GM18502 (cell line): ENCODE data around the gene BNC2.
"Not testable (repeated sequence)": the region's sequence is repeated elsewhere in the genome, so short reads cannot be mapped to it uniquely, and the experiment has no call there.

ENCODE experiments used
- ATAC-seq: cut with Tn5 transposase; IDR thresholded peaks from one replicate; pipeline ENCODE4 v1.9.1; 2021; ENCODE audit warnings: mild to moderate bottlenecking; ENCODE audit not compliant: unreplicated experiment, poor library complexity

The BNC2 gene

DNA sequence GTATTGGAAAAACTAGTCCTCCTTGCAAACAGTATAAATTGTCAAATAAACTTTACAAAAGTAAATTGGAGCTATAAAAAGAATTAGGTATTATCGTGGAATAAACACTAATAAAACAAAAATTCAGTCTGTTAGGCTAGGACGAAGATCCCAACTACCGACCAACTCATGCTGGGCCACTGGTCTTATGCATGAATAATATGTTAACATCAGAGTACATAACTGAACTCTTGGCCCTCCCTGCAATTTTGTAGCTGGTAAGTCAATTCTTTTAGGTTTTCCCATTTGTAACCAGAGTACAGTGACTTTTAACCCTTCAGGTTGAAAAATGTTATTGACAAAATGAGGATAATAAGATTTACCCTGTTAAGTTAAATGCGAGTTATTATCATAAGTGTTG lies 428.7 kb downstream of the BNC2 start:
- no peak for ATAC-seq

DNA sequence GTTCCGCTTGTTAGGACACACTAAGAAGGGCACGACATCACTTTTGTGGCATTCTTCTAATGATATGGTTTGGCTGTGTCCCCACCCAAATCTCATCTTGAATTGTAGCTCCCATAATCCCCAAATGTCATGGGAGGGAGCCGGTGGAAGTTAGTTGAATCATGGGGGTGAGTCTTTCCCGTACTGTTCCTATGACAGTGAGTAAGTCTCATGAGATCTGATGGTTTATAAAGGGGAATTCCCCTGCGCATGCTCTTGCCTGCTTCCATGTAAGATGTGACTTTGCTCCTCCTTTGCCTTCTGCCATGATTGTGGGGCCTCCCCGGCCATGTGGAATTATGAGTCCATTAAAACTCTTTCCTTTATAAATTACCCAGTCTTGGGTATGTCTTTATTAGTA lies 431.6 kb downstream of the BNC2 start:
- not testable (repeated sequence) for ATAC-seq

- no peak for ATAC-seq
Measured at GRCh38 chr9:16436545-16436944, 433.9 kb downstream of the BNC2 start.

DNA sequence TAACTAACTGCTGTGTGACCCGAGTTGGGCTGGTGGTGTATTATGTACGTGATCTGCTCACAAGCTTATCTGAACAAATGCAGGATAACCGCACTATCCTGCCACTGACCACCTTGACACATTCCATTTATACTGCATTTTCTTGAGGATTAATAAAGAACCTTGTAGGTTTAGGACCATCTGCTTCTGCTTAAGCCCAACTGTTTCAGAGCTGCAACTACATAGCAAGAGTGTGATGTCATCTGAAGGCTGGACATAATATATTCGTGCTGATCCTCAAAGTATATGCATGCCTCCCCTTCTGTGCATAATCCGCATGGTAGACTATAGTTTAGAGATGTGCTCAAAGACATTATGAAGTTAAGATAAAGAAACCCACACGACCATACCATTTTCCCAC lies 435.9 kb downstream of the BNC2 start:
- ATAC-seq = no peak

- ATAC-seq = no peak
Measured at GRCh38 chr9:16433494-16433893, 437.0 kb downstream of the BNC2 start.

- ATAC-seq = no peak
Measured at GRCh38 chr9:16431666-16432392, 438.6 kb downstream of the BNC2 start.

GRCh38 chr9:16429671-16430070 lies 440.8 kb downstream of the BNC2 start:
- no peak for ATAC-seq

DNA sequence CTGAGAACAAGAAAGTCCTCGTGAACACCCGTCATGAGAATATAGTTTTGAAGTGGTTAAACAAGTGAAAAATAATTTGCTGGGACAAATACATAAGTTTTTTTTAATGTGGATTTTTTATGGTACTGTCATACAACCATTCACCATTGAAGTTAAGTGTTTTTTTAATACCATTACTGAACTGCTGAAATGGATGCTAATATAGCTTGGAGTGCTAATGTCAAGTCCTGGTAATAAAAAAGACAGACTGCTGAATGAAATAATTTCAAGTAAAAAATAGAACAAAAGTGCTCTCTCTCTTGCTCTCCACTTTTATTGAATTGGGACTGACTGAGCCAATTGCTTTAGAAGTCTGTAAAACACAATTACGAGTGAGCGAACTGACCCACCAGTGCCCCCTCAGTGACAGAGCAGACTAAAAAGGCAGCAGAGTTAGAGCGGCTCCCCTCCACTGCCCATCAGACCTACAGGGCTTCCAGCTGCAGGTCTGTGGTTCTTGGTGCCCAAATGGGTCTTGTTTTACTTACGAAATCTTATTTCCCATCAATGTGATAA lies 442.5 kb downstream of the BNC2 start:
- no peak for ATAC-seq

DNA sequence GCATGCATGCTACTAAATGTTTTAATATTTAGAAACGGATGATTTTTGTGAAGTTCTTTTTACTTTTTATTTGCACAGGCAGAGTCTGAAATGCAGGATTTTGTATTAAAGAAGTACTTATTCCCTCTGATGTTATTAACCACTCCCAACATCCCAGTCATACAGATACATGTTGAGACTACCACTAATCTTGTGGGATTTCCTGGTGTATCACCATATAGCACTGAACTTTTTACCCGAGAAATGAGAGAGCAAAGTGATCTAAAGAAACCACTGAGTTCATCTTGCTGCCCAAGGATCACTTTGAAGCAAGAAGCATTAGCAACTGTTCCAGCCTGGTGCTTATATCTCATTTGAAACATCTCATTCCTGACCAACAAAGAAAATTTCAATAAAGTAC lies 443.8 kb downstream of the BNC2 start:
- no peak for ATAC-seq

- no peak for ATAC-seq
Measured at GRCh38 chr9:16425562-16426231, 444.8 kb downstream of the BNC2 start.

DNA sequence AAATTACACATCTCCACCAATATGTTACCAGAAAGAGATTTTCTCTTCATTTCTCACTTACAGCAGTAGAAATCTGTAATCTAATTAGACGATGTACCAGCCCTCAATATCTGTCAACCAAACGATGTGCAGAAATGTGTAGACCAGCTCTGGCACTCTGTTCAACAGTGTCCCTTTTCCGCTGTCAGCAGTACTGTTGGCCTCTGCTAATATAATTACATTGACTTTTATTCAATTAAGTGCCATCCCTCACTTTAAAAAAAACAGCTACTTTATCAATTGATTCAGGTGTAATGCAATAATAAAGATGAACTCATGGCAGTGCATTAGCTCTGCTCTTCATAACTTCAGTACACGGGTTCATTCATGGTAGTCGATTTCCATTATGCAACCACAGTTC lies 448.4 kb downstream of the BNC2 start:
- no peak for ATAC-seq

DNA sequence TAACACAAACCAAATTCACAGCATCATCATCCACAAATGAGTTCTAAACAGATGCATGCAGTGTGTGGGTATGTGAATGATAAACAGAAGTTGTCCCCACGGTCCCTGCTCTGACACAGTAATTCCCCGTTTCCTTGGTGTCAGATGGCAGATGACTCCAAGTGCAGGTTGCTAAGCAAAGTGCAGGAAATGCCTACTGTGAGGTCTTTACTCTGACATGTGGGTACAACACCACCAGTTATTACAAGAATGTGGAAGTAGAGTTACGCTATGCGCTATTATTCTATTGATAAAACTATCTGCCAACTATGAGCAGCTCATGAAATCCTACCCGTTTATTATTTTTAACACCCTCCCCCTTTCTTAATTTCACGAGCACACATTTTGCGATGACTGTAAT lies 448.9 kb downstream of the BNC2 start:
- ATAC-seq = no peak

GRCh38 chr9:16419124-16419523 lies 451.3 kb downstream of the BNC2 start:
- no peak for ATAC-seq

DNA sequence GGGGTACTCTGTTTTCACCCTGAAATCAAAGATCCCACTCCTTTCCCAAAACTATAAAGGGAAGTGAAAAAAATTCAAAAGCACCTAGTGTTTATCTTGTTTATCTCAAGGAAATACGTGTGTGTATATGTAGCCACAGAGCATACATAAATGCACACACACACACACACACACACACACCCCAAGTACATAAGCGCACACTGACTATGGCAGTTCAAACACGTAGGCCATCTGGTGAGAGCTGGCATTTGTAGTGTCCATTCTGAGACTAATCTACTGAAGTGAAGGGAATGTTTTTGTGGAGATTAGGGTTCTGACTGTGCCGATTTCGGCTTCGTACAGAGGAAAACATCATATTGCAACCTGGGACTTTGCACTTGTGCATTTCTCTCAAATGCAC lies 451.7 kb downstream of the BNC2 start:
- no peak for ATAC-seq

DNA sequence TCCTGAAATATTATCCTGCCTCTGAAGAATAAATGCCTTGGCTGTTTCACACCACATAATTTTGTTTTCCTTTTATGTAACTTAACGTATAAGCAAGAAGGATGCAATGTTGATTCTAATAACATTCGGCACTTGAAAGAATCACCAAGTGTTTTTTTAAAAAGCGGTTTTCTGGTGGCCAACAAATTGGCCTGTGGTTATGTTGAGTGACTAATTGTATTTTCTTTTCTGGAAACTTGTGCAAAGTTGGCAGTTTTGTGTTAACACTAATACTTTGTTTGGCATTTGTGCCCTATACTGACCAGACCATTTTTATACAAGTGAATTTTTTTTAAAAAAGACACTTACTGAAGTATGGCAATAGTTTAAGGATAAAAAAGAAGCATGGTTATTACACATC lies 452.7 kb downstream of the BNC2 start:
- no peak for ATAC-seq

DNA sequence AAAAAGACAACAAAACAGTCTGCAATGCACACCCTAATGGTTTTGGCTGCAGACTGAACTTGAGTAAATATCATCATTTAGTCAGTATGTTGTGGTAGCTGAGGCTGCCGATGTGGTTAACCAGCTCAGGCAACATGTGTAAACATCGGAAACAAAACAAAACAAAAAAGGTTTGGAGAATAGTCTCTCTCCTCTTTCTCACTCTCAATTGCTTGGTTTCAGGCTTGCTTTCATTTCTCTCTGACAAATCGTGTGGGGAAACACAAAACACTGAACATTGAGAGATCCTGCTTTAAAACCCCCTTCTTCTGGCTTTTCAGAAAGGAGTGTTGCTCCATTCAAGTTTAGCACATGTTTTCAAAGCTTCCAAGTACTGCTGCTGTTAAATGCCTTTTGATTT lies 453.3 kb downstream of the BNC2 start:
- ATAC-seq = no peak

GRCh38 chr9:16414451-16414850 lies 456.0 kb downstream of the BNC2 start:
- ATAC-seq = no peak

- no peak for ATAC-seq
Measured at GRCh38 chr9:16413509-16414016, 456.9 kb downstream of the BNC2 start.

- no peak for ATAC-seq
Measured at GRCh38 chr9:16412740-16413139, 457.7 kb downstream of the BNC2 start.

DNA sequence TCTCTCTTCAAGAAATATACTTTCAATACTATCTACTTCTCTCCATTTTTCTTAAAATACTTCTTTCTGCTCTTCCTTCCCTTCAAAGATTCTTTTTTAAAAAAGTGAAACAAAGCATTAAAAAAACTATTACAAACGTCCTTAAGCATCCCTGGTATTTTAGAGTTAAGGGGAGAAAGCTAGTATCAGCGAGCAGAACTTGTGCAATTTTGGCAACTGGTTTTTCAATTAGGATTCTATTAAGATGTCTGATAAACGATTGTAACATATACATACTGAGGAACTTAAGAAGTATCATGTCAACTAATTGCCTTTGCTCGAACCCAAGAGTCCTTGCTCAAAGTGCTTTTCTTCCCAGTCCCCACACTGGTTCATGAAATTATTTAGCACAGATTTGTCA lies 459.2 kb downstream of the BNC2 start:
- no peak for ATAC-seq

DNA sequence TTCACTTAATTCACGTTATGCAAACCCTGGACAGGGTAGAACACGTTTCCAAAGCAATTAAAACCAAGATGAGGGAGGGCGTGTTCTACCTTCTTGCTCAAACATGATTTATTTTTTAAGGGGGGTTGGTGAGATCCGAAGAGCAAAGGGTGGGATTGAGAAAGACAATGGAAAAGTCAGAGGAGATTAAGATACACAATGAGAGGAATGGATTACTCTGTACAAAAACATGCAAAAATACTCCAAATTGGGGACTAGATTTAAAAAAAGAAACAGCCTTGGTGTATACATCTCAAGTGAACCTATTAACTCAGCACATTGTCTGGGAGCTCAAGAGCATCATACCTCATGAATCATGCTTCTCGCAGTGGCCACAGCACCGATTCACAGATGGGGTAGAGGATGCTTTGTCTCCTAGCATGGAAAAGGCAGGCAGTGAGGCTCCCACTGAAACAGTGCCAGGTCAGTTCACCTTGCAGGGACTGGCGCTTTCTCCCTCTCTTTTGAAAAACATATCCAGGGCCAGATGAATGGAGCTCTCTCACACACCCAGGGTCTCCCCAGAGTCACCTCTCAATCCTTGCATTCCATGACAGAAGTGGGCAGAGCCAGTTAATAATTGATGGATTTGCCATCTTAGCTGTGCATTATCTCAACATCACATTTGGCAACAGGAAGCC lies 459.7 kb downstream of the BNC2 start:
- no peak for ATAC-seq
